ENCODE data around the gene CACFD1. TPM values are rescaled to one million over a fixed set of nuclear protein-coding genes. Genes with fewer than 3 reads are reported as not detected.

The CACFD1 gene
- total and polyA plus RNA-seq, 2 of the 4 experiments (the other 2 are of a cell fraction) = 2.0 to 6.6 TPM

DNA sequence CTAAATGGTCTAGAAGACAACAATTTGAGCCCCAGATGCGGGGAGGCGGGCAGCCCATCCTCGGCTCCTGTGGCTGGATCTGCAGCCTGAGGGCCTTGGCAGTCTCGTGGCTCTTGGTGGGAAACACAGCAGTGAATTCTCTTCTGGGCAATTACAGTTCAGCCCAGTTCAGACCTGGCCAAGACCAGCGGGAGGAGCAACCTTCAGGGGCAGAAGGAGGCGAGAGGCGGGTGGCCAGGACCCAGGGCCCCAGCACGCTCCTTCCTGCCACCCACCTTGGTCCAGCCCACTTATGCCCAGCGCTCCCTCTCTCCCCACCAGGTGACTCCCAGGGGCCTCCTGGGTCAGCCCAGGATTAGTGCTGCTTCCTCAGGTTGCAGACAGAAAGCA lies 57.2 kb downstream of the CACFD1 start:
- H3K56ac ChIP-seq (ENCODE audit: extremely low read depth, insufficient read depth, low read length) = no peak overlapping the region
- intact Hi-C loops (cut with micrococcal nuclease) = no loop called here
- dilution Hi-C loops (cut with HindIII; ENCODE audit: low sequenced_read_pairs, unreplicated experiment) = no loop called here
- no peak overlapping the region for H3K23ac ChIP-seq (ENCODE audit: low read depth, low read length)
- no peak overlapping the region for H4K5ac ChIP-seq (ENCODE audit: low read depth, low read length)
- TF ChIP-seq, protein P1, sequence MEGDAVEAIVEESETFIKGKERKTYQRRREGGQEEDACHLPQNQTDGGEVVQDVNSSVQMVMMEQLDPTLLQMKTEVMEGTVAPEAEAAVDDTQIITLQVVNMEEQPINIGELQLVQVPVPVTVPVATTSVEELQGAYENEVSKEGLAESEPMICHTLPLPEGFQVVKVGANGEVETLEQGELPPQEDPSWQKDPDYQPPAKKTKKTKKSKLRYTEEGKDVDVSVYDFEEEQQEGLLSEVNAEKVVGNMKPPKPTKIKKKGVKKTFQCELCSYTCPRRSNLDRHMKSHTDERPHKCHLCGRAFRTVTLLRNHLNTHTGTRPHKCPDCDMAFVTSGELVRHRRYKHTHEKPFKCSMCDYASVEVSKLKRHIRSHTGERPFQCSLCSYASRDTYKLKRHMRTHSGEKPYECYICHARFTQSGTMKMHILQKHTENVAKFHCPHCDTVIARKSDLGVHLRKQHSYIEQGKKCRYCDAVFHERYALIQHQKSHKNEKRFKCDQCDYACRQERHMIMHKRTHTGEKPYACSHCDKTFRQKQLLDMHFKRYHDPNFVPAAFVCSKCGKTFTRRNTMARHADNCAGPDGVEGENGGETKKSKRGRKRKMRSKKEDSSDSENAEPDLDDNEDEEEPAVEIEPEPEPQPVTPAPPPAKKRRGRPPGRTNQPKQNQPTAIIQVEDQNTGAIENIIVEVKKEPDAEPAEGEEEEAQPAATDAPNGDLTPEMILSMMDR (conservative IDR thresholded peaks at IDR 0.05; ENCODE audit: low read depth, low read length) = no peak
- TF ChIP-seq RCOR1 (IDR thresholded peaks at IDR 0.05; ENCODE audit: insufficient replicate concordance, low read length) (no peak), SMC3 (IDR thresholded peaks at IDR 0.05; ENCODE audit: low read depth, low read length) (no peak), POLR2A (IDR thresholded peaks at IDR 0.05; ENCODE audit: low read depth, low read length) (no peak), MXI1 (IDR thresholded peaks at IDR 0.05; ENCODE audit: borderline replicate concordance, low read depth, low read length) (no peak), BHLHE40 (IDR thresholded peaks at IDR 0.05; ENCODE audit: low read depth, low read length) (no peak), CHD1 (IDR thresholded peaks at IDR 0.05; ENCODE audit: low read depth, low read length) (no peak)
- TF ChIP-seq, protein P2, sequence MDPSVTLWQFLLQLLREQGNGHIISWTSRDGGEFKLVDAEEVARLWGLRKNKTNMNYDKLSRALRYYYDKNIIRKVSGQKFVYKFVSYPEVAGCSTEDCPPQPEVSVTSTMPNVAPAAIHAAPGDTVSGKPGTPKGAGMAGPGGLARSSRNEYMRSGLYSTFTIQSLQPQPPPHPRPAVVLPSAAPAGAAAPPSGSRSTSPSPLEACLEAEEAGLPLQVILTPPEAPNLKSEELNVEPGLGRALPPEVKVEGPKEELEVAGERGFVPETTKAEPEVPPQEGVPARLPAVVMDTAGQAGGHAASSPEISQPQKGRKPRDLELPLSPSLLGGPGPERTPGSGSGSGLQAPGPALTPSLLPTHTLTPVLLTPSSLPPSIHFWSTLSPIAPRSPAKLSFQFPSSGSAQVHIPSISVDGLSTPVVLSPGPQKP (IDR thresholded peaks at IDR 0.05; ENCODE audit: borderline replicate concordance, low read depth, low read length) = no peak
- H3K14ac ChIP-seq (replicated peaks; ENCODE audit: low read depth, low read length) = no peak overlapping the region
- no peak overlapping the region for H2BK120ac ChIP-seq (ENCODE audit: low read depth, low read length)
- CTCF ChIA-PET = no interaction called here
- H2AK9ac ChIP-seq (replicated peaks; ENCODE audit: low read depth, low read length, poor library complexity) = no peak overlapping the region
- DNase-seq (no peak), ATAC-seq (ENCODE audit: low read depth) (no peak)
- H3K27ac ChIP-seq (ENCODE audit: insufficient read depth, low read length) = no peak overlapping the region
- H2BK5ac ChIP-seq (ENCODE audit: low read depth, low read length, poor library complexity, severe bottlenecking) = no peak overlapping the region
- no peak overlapping the region for H2AFZ ChIP-seq (replicated peaks; ENCODE audit: low read length, poor library complexity)
- POLR2A ChIA-PET (ENCODE audit: unreplicated experiment) = no interaction called here
- H3K4ac ChIP-seq (ENCODE audit: low read depth, low read length) = no peak overlapping the region
- H2BK15ac ChIP-seq (ENCODE audit: low read depth, low read length) = no peak overlapping the region
- H3K4me3 ChIP-seq (ENCODE audit: insufficient read depth, low read depth, low read length) = no peak overlapping the region
- no peaks in the 10 kb centered on the region for H3K9me3 ChIP-seq (ENCODE audit: control insufficient read depth, insufficient read depth, low read length)
- no peak overlapping the region for H2AK5ac ChIP-seq (ENCODE audit: low read depth, low read length)
- no peak overlapping the region for H2BK20ac ChIP-seq (ENCODE audit: low read depth, low read length)
- peaks cover 4% of the 10 kb centered on the region; the same call in 1 of the 2 replicates for H3K9me1 ChIP-seq (ENCODE audit: insufficient read depth, low read length)
- WGBS, 2 experiments (ENCODE audit: extremely low coverage in 2 of 2, insufficient read length in 1 of 2) = 60% methylated on average over 1 of the region's 9 CpGs; no CpG with 5 or more reads in 1 of the 2 experiments
- H4K20me1 ChIP-seq (ENCODE audit: insufficient read depth, low read length) = peaks cover 1% of the 10 kb centered on the region; the same call in 1 of the 2 replicates
- no peak overlapping the region for H3K9ac ChIP-seq (ENCODE audit: low read depth, low read length)
- no TSS peak for BruUV-seq (replicated peaks)
- no peaks in the 10 kb centered on the region for H3K4me1 ChIP-seq (ENCODE audit: control insufficient read depth, insufficient read depth, low read length)
- H3K27me3 ChIP-seq (ENCODE audit: control insufficient read depth, insufficient read depth, low read length) = peaks cover 60% of the 10 kb centered on the region
- H4K8ac ChIP-seq (ENCODE audit: low read depth in 2 of 2, low read length in 2 of 2) = no peak overlapping the region
- no peak overlapping the region for H3K18ac ChIP-seq (ENCODE audit: low read depth, low read length)
- in situ Hi-C loops (cut with MboI; ENCODE audit: low sequenced_read_pairs) = no loop called here
- H3K36me3 ChIP-seq (ENCODE audit: control insufficient read depth, insufficient read depth, low read length) = no peaks in the 10 kb centered on the region
- no peak overlapping the region for H3K4me2 ChIP-seq (ENCODE audit: low read depth, low read length)
- no peaks in the 10 kb centered on the region for H3K79me1 ChIP-seq (ENCODE audit: low read depth in 1 of 2, low read length in 2 of 2)
- no peak overlapping the region for H4K91ac ChIP-seq (ENCODE audit: insufficient read depth, low read depth, low read length)

Measured in IMR-90 (cell line).